IMR-90 (cell line): ENCODE measurements around the gene FOXP1.

Experiments used
- BHLHE40 ChIP-seq: fragments of 150-350 bp; IDR thresholded peaks from 2 replicates; pipeline ENCODE4 v1.6.1; 2016; ENCODE audit warnings: mild to moderate bottlenecking, low read depth, low read length
- CTCF ChIP-seq: conservative IDR thresholded peaks from 2 replicates; pipeline ENCODE4 v1.5.1; 2012; ENCODE audit warnings: mild to moderate bottlenecking, low read depth, low read length, improper control_type of control experiment
- POLR2A ChIP-seq: IDR thresholded peaks from 2 replicates; pipeline ENCODE4 v1.6.1; 2012; ENCODE audit warnings: mild to moderate bottlenecking, low read depth, low read length
- RAD21 ChIP-seq: IDR thresholded peaks from 2 replicates; pipeline ENCODE4 v1.6.1; 2012; ENCODE audit warnings: low read length, improper control_type of control experiment
- RCOR1 ChIP-seq: IDR thresholded peaks from 2 replicates; pipeline ENCODE4 v1.6.1; 2012; ENCODE audit warnings: mild to moderate bottlenecking, low read length, improper control_type of control experiment; ENCODE audit not compliant: insufficient replicate concordance
- SMC3 ChIP-seq: fragments of 150-350 bp; IDR thresholded peaks from 2 replicates; pipeline ENCODE4 v1.6.1; 2016; ENCODE audit warnings: low read depth, mild to moderate bottlenecking, antibody characterized with exemption, low read length, moderate library complexity

GRCh38 chr3:71046791-71047190 is 536.7 kb downstream of the FOXP1 start:
- TF ChIP-seq CTCF (no peak), POLR2A (no peak), SMC3 (no peak), BHLHE40 (no peak), RCOR1 (no peak), RAD21 (no peak)
